Neural crest cell (in vitro differentiated cells): ENCODE results near the gene MYMK. TPM values are rescaled to one million over a fixed set of nuclear protein-coding genes. Genes with fewer than 3 reads are reported as not detected.

Source experiments
- DNase-seq: peaks from one replicate; pipeline ENCODE4 v3.0.0; 2021; ENCODE audit warnings: low read depth, mixed read lengths, low spot score
- H3K27ac Mint-ChIP-seq: one replicate; pipeline ENCODE4 v1.8.0; 2021; ENCODE audit warnings: mild to moderate bottlenecking, mixed read lengths; ENCODE audit not compliant: unreplicated experiment
- H3K27me3 Mint-ChIP-seq: 2 replicates; pipeline ENCODE4 v1.8.0; 2021; ENCODE audit warnings: low read depth, mild to moderate bottlenecking, mixed read lengths
- H3K36me3 Mint-ChIP-seq: 2 replicates; pipeline ENCODE4 v1.8.0; 2021; ENCODE audit warnings: low read depth, mild to moderate bottlenecking, mixed read lengths
- H3K4me1 Mint-ChIP-seq: 2 replicates; pipeline ENCODE4 v1.8.0; 2021; ENCODE audit warnings: mixed read lengths
- H3K4me3 Mint-ChIP-seq: one replicate; pipeline ENCODE4 v1.8.0; 2021; ENCODE audit warnings: mild to moderate bottlenecking, mixed read lengths
- H3K9me3 Mint-ChIP-seq: 2 replicates; pipeline ENCODE4 v1.8.0; 2021; ENCODE audit warnings: mixed read lengths
- total RNA-seq: library from RNA; stranded (reverse); gene quantifications from 2 replicates; pipeline ENCODE4 v1.2.1, GENCODE V29; 2021
- TF ChIP-seq, protein P1 (sequence below): fragments of 200-600 bp; sonication (generic); conservative IDR thresholded peaks from 2 replicates; pipeline ENCODE4 v1.5.0; 2021; ENCODE audit warnings: antibody characterized with exemption, mild to moderate bottlenecking

Gene MYMK
- total RNA-seq, 1 donor from 2014 or later = not detected

DNA sequence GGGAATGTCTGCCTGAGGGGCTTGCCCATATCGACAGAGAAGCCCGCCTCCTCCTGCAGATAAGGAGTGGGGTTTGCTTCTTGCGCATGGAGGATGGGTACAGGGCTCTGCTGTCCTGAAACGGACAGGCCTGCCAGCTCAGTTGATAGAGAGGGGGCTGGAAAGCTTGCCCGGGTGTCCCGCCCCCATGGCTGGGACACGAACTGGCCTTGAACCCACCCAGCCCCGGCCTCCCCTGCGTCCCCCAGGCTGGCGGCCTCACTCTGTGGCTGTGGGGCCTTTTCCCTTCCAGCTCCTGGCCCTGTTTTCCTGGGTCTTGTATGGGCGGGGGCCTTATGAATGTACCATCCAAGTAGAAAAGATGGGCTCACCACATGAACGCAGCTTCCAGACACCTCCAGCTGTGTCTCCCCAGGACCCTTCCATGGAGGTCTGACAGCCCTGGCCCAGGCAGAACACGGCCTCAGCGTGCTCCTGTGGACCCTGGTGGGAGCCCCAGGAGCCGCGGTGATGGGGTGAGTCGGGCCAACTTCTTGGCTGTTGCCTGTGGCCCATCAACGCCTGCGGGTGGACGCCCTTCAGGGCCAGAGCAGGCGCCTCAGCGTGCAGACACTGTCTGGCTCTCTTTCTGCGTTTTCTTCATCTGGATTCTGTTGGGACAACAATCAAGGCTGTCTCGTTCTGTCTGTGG, 30.0 kb downstream of the MYMK start:
- H3K4me3 Mint-ChIP-seq = no peak overlapping the region
- no peaks in the 10 kb centered on the region for H3K4me1 Mint-ChIP-seq
- DNase-seq = no peak
- no peaks in the 10 kb centered on the region for H3K36me3 Mint-ChIP-seq
- H3K9me3 Mint-ChIP-seq = no peaks in the 10 kb centered on the region
- H3K27ac Mint-ChIP-seq = no peak overlapping the region
- TF ChIP-seq, protein P1, sequence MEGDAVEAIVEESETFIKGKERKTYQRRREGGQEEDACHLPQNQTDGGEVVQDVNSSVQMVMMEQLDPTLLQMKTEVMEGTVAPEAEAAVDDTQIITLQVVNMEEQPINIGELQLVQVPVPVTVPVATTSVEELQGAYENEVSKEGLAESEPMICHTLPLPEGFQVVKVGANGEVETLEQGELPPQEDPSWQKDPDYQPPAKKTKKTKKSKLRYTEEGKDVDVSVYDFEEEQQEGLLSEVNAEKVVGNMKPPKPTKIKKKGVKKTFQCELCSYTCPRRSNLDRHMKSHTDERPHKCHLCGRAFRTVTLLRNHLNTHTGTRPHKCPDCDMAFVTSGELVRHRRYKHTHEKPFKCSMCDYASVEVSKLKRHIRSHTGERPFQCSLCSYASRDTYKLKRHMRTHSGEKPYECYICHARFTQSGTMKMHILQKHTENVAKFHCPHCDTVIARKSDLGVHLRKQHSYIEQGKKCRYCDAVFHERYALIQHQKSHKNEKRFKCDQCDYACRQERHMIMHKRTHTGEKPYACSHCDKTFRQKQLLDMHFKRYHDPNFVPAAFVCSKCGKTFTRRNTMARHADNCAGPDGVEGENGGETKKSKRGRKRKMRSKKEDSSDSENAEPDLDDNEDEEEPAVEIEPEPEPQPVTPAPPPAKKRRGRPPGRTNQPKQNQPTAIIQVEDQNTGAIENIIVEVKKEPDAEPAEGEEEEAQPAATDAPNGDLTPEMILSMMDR = no peak
- H3K27me3 Mint-ChIP-seq = no peaks in the 10 kb centered on the region

DNA sequence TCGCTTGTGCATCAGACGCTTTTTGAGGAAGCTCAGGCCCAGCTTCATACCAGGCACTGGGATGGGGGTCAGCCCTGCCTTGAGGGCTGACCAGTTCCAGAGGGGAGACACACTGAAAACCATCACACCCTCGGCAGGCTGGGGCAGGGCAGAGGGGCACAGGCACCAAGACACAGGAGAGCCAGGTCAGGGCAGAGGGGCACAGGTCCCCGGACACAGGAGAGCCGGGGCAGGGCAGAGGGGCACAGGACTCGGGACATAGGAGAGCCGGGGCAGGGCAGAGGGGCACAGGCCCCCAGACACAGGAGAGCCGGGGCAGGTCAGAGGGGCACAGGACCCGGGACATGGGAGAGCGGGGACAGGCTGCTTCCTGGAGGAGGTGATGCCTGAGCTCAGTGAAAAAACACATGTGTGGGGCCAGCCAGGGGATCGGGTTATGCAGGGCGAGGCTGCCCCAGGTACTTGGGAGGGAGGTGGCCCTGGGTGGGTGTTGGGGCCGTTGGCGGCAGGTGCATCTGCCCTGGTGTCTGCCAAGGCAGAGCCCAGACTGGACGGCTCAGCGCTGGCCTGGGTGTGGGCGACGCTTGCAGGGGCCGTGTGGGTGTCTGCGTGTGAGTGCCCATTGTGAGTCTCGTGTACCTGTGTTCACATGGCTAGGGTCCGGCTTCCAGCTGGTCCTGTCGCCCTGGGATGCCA, 30.8 kb downstream of the MYMK start:
- no peak for DNase-seq
- Mint-ChIP-seq H3K4me3 (no peak overlapping the region), H3K27me3 (no peaks in the 10 kb centered on the region), H3K36me3 (no peaks in the 10 kb centered on the region), H3K4me1 (no peaks in the 10 kb centered on the region), H3K27ac (no peak overlapping the region), H3K9me3 (no peaks in the 10 kb centered on the region)
- TF ChIP-seq, protein P1 = no peak

- Mint-ChIP-seq H3K4me3 (no peak overlapping the region), H3K9me3 (no peaks in the 10 kb centered on the region), H3K27ac (no peak overlapping the region), H3K36me3 (no peaks in the 10 kb centered on the region), H3K27me3 (no peaks in the 10 kb centered on the region), H3K4me1 (no peaks in the 10 kb centered on the region)
- DNase-seq = no peak
- TF ChIP-seq, protein P1 = no peak
Measured at GRCh38 chr9:133493428-133493827, 31.3 kb downstream of the MYMK start.

DNA sequence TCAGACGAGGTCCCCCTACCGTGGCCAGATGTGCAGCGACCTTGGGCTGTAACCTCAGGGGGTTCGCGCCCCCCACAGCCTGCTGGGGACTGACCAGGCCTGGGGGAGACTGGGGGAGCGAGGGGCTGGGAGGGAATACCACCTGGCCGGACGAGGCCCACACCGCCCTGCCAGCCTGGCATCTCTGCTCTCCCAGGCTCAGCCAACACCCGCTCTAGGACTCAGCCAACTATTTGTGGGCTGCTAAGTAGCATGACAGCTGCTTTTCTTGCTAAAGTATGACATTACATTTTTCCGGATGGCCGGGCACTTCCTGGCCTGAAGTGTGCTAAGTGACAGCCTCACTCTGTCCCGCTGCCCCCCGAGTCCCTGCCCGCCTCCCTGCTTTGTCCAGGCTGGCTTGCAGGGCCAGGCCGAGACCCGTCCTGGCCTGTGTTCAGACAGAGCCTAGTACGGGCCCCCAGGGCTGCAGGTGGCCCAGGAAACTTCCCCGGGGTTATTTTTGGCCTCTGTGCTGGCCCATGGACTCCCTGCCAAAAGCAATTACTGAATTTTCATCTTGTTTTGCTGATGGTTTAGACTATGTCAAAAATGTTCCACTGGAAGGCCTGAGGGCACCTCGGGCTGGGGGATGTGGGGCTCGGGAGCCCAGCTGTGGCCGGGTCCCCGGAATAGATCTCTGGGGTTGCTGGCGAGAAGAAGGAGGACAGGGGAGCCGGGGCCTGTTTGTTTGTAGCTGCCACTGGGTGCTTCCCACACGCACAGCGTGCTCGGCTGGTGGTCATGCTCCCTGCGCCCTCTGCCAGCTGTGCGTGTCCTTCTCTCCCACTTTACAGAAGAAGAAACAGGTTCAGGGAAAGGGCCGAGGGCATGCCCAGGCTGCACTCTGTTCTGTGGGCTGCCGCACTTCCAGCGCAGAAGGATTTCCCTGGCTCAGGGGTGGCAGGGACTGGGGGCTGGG, 32.4 kb downstream of the MYMK start:
- no peak overlapping the region for H3K27ac Mint-ChIP-seq
- no peaks in the 10 kb centered on the region for H3K9me3 Mint-ChIP-seq
- TF ChIP-seq, protein P1 = no peak
- DNase-seq = no peak
- no peak overlapping the region for H3K4me3 Mint-ChIP-seq
- H3K27me3 Mint-ChIP-seq = no peaks in the 10 kb centered on the region
- no peaks in the 10 kb centered on the region for H3K4me1 Mint-ChIP-seq
- H3K36me3 Mint-ChIP-seq = no peaks in the 10 kb centered on the region

GRCh38 chr9:133491656-133491925, 33.2 kb downstream of the MYMK start:
- Mint-ChIP-seq H3K4me3 (no peak overlapping the region), H3K9me3 (no peaks in the 10 kb centered on the region), H3K27ac (no peak overlapping the region), H3K4me1 (no peaks in the 10 kb centered on the region), H3K27me3 (no peaks in the 10 kb centered on the region), H3K36me3 (no peaks in the 10 kb centered on the region)
- TF ChIP-seq, protein P1 = no peak
- no peak for DNase-seq
